B cell (primary cell): ENCODE results near the gene PEAK1.

Experiments
- EZH2 ChIP-seq: IDR thresholded peaks from 2 replicates; pipeline ENCODE4 v1.6.1; 2012; ENCODE audit warnings: borderline replicate concordance, low read depth, mild to moderate bottlenecking, moderate library complexity, low read length; ENCODE audit not compliant: insufficient read depth, poor library complexity, severe bottlenecking
- TF ChIP-seq, protein P1 (sequence below): fragments of 200-600 bp; IDR thresholded peaks from one replicate; pipeline ENCODE4 v1.8.0; 2022; ENCODE audit warnings: antibody characterized with exemption, mild to moderate bottlenecking

DNA sequence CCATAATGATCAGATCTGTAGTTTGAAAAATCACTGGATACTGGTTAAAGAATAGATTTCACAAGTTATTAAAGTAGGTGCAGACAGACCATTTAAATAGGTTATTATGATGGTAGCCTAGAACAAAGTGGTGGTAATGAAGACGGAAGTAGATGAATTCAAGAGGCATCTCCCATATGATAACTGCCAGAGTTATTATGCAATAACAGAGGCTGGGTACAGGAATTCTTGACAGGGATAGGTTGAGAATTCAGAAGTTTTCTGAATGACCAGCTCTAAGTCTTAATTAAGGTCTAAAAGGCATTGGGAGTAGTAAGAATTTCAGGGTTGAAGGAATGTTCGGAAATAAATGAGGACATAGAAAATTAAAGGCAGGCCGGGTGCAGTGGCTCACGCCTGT lies 108.9 kb downstream of the PEAK1 start:
- TF ChIP-seq, protein P1, sequence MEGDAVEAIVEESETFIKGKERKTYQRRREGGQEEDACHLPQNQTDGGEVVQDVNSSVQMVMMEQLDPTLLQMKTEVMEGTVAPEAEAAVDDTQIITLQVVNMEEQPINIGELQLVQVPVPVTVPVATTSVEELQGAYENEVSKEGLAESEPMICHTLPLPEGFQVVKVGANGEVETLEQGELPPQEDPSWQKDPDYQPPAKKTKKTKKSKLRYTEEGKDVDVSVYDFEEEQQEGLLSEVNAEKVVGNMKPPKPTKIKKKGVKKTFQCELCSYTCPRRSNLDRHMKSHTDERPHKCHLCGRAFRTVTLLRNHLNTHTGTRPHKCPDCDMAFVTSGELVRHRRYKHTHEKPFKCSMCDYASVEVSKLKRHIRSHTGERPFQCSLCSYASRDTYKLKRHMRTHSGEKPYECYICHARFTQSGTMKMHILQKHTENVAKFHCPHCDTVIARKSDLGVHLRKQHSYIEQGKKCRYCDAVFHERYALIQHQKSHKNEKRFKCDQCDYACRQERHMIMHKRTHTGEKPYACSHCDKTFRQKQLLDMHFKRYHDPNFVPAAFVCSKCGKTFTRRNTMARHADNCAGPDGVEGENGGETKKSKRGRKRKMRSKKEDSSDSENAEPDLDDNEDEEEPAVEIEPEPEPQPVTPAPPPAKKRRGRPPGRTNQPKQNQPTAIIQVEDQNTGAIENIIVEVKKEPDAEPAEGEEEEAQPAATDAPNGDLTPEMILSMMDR = no peak
- TF ChIP-seq EZH2 = no peak
